Neural progenitor cell (in vitro differentiated cells): ENCODE data around the gene TSEN34.

Source experiments
- EZH2 ChIP-seq: fragments of 200-600 bp; sonication (generic); IDR thresholded peaks from 2 replicates; pipeline ENCODE4 v1.6.1; 2017; ENCODE audit warnings: antibody characterized with exemption, mild to moderate bottlenecking, moderate library complexity
- EZH2phosphoT487 ChIP-seq: fragments of 200-600 bp; sonication (generic); IDR thresholded peaks from 2 replicates; pipeline ENCODE4 v1.6.1; 2017; ENCODE audit warnings: antibody characterized with exemption
- TF ChIP-seq, protein P1 (sequence below): fragments of 200-600 bp; sonication (generic); IDR thresholded peaks from 2 replicates; pipeline ENCODE4 v1.5.1; 2017; ENCODE audit warnings: antibody characterized with exemption, mild to moderate bottlenecking

DNA sequence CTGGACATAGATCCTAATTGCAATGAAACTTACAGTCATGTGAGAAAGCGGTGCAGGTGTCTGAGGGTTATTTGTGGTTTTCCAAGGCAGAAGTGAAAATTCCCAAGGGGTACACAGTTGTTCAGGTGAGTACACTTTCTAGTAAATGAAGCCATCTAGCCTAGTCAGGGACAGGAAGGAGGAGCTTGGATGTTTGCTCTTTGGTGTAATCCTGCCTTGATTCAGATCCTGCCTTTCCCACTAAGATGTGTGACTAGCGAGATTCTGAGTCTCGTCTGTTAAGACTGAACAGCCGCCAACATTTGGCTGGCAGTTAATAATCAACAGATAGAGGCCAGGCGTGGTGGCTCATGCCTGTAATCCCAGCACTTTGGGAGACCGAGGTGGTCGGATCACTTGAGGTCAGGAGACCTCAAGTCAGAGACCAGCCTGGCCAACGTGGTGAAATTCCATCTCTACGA, 12.1 kb downstream of the TSEN34 start:
- no peak for TF ChIP-seq EZH2phosphoT487
- TF ChIP-seq, protein P1, sequence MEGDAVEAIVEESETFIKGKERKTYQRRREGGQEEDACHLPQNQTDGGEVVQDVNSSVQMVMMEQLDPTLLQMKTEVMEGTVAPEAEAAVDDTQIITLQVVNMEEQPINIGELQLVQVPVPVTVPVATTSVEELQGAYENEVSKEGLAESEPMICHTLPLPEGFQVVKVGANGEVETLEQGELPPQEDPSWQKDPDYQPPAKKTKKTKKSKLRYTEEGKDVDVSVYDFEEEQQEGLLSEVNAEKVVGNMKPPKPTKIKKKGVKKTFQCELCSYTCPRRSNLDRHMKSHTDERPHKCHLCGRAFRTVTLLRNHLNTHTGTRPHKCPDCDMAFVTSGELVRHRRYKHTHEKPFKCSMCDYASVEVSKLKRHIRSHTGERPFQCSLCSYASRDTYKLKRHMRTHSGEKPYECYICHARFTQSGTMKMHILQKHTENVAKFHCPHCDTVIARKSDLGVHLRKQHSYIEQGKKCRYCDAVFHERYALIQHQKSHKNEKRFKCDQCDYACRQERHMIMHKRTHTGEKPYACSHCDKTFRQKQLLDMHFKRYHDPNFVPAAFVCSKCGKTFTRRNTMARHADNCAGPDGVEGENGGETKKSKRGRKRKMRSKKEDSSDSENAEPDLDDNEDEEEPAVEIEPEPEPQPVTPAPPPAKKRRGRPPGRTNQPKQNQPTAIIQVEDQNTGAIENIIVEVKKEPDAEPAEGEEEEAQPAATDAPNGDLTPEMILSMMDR: no peak
- TF ChIP-seq EZH2: no peak
